HG03039 (cell line): ENCODE data around the gene ZNF749.
"Not testable (repeated sequence)": the region's sequence is repeated elsewhere in the genome, so short reads cannot be mapped to it uniquely, and the experiment has no call there.

Experiments used
- ATAC-seq: cut with Tn5 transposase; IDR thresholded peaks from one replicate; pipeline ENCODE4 v1.9.1; 2021; ENCODE audit warnings: mild to moderate bottlenecking, moderate library complexity; ENCODE audit not compliant: unreplicated experiment

ZNF749 gene

DNA sequence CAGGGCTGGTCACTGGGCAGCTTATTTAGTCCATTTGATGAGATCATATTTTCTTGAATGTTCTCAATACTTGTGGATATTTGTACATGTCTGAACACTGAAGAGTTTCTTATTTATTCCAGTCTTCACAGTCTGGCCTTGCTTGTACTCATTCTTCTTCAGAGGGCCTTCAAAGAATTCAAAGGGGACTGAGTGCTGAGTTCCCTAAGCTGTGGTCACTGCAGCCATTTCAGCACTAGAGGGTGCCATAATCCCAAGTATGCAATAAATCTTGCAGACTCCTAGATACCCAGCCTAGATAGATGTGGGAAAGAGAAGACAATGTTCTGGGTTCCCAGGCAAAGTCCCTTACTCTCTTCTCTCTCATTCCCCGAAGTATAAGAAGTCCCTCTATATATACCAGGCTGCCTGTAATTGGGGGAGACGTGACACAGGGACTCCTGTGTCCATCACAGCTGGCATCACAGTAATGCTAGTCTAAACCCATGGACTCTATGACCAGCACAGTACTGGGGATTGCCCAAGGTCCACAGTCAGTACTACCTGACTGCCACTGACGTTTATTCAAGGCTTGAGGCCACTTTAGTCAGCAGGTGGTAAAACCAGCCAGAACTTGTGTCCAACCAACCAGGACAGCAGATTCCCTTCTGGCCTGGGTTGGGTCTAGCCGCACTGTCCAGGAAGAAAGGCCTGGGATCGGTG, 30.7 kb downstream of the ZNF749 start:
- ATAC-seq: no peak

DNA sequence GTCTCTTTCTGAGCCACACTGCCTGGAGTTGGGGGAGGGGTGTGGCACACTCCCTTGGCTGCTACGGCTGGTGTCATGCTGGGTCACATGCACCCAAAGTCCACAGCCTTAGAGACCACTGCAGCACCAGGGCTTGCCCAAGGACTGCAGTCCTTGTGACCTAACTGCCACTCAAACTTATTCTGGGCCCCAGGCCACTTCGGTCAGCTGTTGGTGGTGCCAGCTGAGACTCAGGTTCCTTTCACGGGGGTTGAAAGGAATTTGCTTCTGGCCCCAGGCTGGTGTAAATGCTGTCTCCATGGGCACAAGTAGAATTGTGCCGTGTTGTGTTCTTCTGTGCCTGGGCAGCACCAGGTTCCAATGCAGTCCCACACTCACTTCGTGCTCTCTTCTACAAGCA, 31.4 kb downstream of the ZNF749 start:
- ATAC-seq: no peak

DNA sequence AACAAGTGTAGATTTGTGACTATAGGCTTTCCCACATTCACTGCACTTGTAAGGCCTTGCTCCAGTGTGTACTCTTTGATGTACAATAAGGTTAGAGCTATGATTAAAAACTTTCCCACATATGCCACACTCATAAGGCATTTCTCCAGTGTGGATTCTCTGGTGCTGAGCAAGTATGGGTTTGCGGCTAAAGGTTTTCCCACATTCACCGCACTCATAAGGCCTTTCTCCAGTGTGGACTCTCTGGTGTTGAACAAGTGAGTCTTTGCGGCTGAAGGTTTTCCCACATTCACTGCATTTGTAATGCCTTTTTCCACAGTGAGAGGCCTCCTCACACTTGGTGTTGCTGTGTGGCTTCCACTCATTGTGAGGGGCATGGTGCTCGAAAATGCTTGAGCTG, 38.5 kb downstream of the ZNF749 start:
- no peak for ATAC-seq

DNA sequence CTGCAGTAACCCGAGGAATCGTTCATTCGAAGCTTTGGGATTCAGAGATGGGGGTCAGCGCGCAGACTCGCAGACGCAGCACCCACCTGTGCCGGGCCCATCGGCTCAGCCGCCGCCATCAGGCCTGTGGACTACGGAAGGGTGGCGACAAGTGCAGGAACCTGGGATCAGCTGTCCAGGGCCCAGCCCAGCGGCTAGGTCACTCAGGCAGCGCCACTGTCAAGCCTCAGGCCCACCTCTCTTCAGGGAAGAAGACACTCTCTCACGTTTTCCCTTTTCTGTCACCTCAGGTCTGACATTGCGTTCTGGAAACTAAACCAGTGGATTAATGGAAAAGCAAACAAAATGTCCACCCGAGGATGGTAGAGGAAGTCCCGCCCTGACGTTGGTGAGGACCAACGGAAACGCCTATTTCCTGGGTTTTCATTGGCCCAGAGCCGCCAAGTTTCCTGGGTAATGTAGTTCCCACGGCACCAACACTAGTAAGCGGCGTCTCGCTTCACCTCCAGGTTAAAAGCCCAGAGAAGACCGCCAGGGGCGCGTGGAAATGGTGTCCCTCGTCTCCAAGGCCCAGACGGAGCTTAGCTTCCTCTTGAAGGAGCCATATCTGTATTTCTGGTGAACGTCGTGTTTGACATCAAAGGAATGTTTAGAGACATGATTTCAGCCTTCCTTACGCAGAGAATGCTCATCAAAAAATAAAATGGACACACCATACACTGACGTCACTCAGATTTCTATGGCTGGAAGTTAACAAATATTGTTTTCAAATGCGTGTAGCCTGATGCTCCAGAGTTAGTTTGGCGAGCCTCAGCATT, 42.3 kb downstream of the ZNF749 start, which contains the start of gene ZNF772:
TSS of gene ZNF772 (minus strand) at position 376 of the 818 bp plus-strand sequence. CDS start at position 119, 257 bp downstream.
- ATAC-seq: peak; percentile 91

DNA sequence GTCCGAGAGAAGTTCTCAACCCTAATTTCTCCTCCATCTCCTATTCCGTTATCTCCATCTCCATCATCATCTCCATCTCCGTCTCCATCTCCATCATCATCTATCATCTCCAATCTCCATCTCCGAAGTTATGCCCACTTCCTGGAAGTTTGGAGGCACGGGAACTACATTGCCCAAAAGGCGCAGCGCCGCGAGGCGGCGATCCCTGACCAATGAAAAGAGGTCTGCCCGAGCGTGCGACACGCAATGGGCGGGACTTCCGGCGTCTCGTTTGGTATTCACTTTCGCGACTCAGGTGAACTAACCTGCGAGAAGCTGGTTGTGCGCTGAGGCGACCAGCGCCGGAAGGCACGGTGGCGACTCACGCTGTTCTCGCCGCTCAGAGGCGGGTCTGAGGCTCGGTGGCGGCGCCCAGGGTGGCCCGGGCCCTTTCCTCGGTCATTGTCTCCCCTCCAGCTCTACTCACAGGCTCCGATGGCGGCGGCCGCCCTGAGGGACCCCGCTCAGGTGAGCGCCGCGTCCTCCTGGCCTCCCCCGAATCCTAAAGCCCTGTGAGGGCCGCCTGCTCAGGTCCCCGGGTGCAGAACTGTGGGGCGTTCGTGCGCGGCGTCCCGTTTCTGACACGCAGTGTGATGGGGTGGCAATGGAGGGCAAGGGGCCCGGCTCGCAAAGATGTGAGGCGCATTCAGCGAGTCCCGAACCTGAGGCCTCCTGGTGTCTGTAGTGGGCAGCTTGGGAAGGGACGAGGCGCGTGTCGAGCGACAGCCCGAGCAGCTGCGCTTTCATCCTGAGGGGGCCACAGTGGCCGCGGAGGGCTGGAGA, 52.6 kb downstream of the ZNF749 start, which contains the start of gene ZNF419:
TSS of gene ZNF419 (plus strand) at position 274 of the 822 bp plus-strand sequence. CDS start at position 475, 201 bp downstream.
- peak; percentile 92 for ATAC-seq

DNA sequence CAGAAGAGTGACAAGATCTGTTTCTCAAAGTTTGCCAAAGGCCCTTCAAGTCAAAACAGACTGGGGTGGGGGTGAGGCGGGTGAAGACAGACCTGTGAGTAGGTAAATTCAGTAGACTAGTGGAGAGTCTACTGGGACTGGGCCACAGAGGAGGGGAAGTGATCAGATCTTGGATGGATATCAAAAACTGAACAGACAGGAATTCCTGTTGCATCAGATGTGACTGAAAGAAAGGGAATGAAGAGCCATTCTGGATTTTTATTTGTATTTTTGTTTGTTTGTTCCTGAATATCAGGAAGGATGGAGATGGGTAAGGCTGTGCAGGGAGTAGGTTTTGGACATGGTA, 53.1 kb downstream of the ZNF749 start:
- not testable (repeated sequence) for ATAC-seq
